ENCODE measurements around the gene TENM4. TPM values are rescaled to one million over a fixed set of nuclear protein-coding genes. Genes with fewer than 3 reads are reported as not detected.

TENM4 gene
- total and polyA plus RNA-seq, 2 of the 8 experiments (the other 6 are each of a cell fraction or from before 2014, with no cell fraction given): 3.5 to 7.2 TPM

DNA sequence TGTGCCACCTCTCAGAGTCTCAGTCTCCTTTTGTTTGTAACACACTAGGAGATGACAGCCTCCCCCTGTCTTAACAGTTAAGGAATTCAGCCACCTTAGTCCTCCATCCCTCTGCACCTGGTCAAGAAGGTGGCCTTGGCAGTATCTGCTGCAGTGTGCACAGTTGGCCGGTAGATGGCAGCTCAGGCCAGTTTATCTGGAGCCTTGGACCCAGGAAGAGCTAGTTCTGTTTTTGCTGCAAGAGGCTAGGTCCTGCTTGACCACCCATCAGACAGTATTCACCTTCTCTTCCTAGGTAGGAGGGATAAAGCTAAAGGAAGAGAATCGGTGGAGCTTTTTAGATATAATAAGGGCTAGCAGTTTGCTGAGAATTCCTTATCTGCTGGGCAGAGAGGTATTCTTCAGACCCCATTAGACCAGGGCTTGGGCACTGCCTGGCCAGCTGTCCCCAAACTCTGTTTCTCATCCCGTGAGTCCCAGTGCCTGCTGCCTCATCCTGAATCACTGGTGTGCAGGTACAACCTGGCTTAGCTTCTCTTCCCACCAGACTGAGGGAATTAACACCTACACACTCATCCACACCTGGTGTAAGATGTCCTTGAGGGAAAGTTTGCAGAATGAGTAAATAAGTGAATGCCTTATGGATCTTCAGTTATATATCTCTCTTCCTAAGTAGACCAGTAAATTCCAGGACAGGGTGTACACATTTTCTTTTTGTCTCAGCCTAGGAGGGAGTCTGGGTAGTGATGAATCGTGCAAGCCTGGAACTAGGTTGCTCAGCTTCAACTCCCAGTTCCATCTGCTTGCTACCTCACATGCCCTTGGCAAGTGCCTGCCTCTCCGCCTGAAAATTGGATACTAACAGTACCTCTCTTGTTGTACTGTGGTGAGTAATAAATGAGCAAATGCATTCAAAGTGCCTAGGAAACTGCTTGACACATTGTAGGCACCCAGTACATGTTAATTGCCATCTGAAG, 795.3 kb downstream of the TENM4 start:
- no peaks in the 10 kb centered on the region for H3K4me1 ChIP-seq (replicated peaks in 1 of 4; ENCODE audit: control insufficient read depth in 3 of 4, insufficient read depth in 4 of 4, low read length in 3 of 4)
- no peak overlapping the region for H2BK5ac ChIP-seq (ENCODE audit: low read depth, low read length)
- H3K4me2 ChIP-seq (ENCODE audit: insufficient read depth in 1 of 2, low read depth in 2 of 2, low read length in 2 of 2): no peak overlapping the region
- H4K5ac ChIP-seq (ENCODE audit: insufficient read length, low read depth, low read length): no peak overlapping the region
- H4K91ac ChIP-seq (replicated peaks; ENCODE audit: insufficient read length, low read length): no peak overlapping the region
- H2AFZ ChIP-seq (ENCODE audit: low read length): peak overlapping the region; percentile 52; the same call in 1 of the 2 replicates
- H2BK20ac ChIP-seq (ENCODE audit: low read length): no peak overlapping the region
- no peak overlapping the region for H3K4ac ChIP-seq (replicated peaks; ENCODE audit: insufficient read length, low read depth, low read length)
- no peaks in the 10 kb centered on the region for H3K9me3 ChIP-seq (ENCODE audit: insufficient read depth in 2 of 2, low read depth in 1 of 2, low read length in 1 of 2)
- no peak overlapping the region for H3K56ac ChIP-seq (replicated peaks; ENCODE audit: insufficient read length, low read depth, low read length)
- ChIA-PET CTCF (ENCODE audit: partially characterized antibody) (interaction anchor here (0.6 to 11.2 kb wide), 107 partner anchors 8 to 1392 kb away, joined by 3 to 314 read pairs (median 5); partner anchors contain the start of gene NARS2), POLR2A (ENCODE audit: partially characterized antibody) (interaction anchor here (1.3 to 2.6 kb wide), 2 partner anchors 60 to 69 kb away, joined by 3 to 7 read pairs; no protein-coding TSS in a partner anchor)
- WGBS, 2 experiments (ENCODE audit: extremely low coverage in 1 of 2, insufficient coverage in 1 of 2, insufficient read length in 1 of 2, insufficient replicate concordance in 2 of 2, low coverage in 1 of 2, low lambda C conversion rate in 2 of 2, missing lambda C conversion rate in 1 of 2): 59% methylated on average over 5 of the region's 5 CpGs; no CpG with 5 or more reads in 1 of the 2 experiments
- H3K27me3 ChIP-seq (replicated peaks in 1 of 4; ENCODE audit: control insufficient read depth in 3 of 4, extremely low read depth in 1 of 4, insufficient read depth in 3 of 4, low read length in 3 of 4): no peaks in the 10 kb centered on the region; a peak in 1 of 7 replicates
- H3K23ac ChIP-seq (ENCODE audit: insufficient read length): no peak overlapping the region
- no peak overlapping the region for H2BK12ac ChIP-seq (ENCODE audit: low read depth, low read length)
- no peak for TF ChIP-seq ZNF274 (IDR thresholded peaks at IDR 0.05; ENCODE audit: borderline replicate concordance, extremely low read depth, low read length)
- TF ChIP-seq TCF12 (IDR thresholded peaks at IDR 0.05; ENCODE audit: low read depth, low read length): 0 out of 2 replicates have a peak, but pooled peaks have one; percentile 8
- TF ChIP-seq, protein P1, sequence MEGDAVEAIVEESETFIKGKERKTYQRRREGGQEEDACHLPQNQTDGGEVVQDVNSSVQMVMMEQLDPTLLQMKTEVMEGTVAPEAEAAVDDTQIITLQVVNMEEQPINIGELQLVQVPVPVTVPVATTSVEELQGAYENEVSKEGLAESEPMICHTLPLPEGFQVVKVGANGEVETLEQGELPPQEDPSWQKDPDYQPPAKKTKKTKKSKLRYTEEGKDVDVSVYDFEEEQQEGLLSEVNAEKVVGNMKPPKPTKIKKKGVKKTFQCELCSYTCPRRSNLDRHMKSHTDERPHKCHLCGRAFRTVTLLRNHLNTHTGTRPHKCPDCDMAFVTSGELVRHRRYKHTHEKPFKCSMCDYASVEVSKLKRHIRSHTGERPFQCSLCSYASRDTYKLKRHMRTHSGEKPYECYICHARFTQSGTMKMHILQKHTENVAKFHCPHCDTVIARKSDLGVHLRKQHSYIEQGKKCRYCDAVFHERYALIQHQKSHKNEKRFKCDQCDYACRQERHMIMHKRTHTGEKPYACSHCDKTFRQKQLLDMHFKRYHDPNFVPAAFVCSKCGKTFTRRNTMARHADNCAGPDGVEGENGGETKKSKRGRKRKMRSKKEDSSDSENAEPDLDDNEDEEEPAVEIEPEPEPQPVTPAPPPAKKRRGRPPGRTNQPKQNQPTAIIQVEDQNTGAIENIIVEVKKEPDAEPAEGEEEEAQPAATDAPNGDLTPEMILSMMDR (IDR thresholded peaks at IDR 0.05; ENCODE audit: control extremely low read depth in 1 of 3, insufficient read depth in 1 of 3, low read depth in 1 of 3, low read length in 3 of 3): peak; percentile 89 to 99 (median 90)
- TF ChIP-seq SP4 (IDR thresholded peaks at IDR 0.05; ENCODE audit: low read length): no peak
- 0 out of 2 replicates have a peak, but pooled peaks have one; percentile 9 for TF ChIP-seq YY1 (IDR thresholded peaks at IDR 0.05; ENCODE audit: low read depth, low read length)
- peak; percentile 96 for TF ChIP-seq RAD21 (IDR thresholded peaks at IDR 0.05 in 1 of 2, conservative IDR thresholded peaks at IDR 0.05 in 1 of 2; ENCODE audit: low read depth in 2 of 2, low read length in 2 of 2)
- H3K4me3 ChIP-seq (ENCODE audit: extremely low read depth in 1 of 4, insufficient read depth in 2 of 4, low read depth in 3 of 4, low read length in 4 of 4): no peak overlapping the region
- H4K8ac ChIP-seq (ENCODE audit: extremely low read depth, insufficient read depth, low read length): no peak overlapping the region
- no peak overlapping the region for H3K9ac ChIP-seq (replicated peaks in 1 of 4; ENCODE audit: extremely low read depth in 1 of 4, low read depth in 3 of 4, low read length in 3 of 4)
- H3K27ac ChIP-seq (ENCODE audit: low read depth, low read length): no peak overlapping the region
- no peaks in the 10 kb centered on the region for H3K23me2 ChIP-seq (ENCODE audit: low read depth, low read length)
- no peaks in the 10 kb centered on the region for H3K79me1 ChIP-seq (ENCODE audit: low read depth, low read length)
- no peak overlapping the region for H3K14ac ChIP-seq (ENCODE audit: insufficient read length)
- no peak overlapping the region for H2AK5ac ChIP-seq (ENCODE audit: low read depth, low read length)
- no peaks in the 10 kb centered on the region for H3K79me2 ChIP-seq (ENCODE audit: control insufficient read depth in 1 of 2, insufficient read depth in 2 of 2, low read length in 2 of 2)
- FAIRE-seq (peak; percentile 95), DNase-seq (ENCODE audit: low read depth in 1 of 2, low spot score in 2 of 2) (peak; percentile 77 to 95)
- no peak overlapping the region for H3K18ac ChIP-seq (ENCODE audit: extremely low read depth, low read length)
- no peak overlapping the region for H2BK15ac ChIP-seq (ENCODE audit: low read length)
- no peaks in the 10 kb centered on the region for H3K36me3 ChIP-seq (ENCODE audit: control insufficient read depth in 2 of 4, insufficient read depth in 4 of 4, low read length in 3 of 4)
- H2BK120ac ChIP-seq (replicated peaks; ENCODE audit: low read depth, low read length): no peak overlapping the region
- no peaks in the 10 kb centered on the region for H4K20me1 ChIP-seq (replicated peaks in 1 of 2; ENCODE audit: control insufficient read depth in 1 of 2, insufficient read depth in 2 of 2, low read length in 2 of 2)
